ENCODE measurements around the gene KCNMB1. TPM values are rescaled to one million over a fixed set of nuclear protein-coding genes. Genes with fewer than 3 reads are reported as not detected.

KCNMB1 gene
- total and polyA plus RNA-seq, 4 donors: 1.4 to 5.2 (median 2.3) TPM

DNA sequence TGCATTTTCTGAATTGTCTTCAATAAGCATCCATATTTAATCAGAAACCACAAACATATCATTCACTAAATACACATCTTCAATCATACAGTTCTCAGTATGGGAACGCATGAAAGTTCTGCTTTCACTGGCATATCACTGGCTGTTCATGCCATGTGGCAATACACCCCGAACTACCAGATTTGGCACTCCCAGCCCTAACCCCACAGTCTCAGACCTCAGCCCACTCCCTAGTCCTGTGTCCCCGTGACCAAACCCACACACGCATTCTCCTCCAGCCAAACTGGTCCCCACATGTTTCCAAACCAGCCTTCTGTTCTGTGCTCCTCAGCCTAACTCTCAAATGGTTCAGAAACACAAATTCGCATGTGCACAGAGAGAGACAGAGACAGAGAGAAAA lies 20.6 kb downstream of the KCNMB1 start:
- Histone ChIP-seq H3K4me3 (no peak overlapping the region), H3K9me3 (ENCODE audit: control insufficient read depth in 4 of 4, insufficient read depth in 3 of 4, low read length in 3 of 4) (no peaks in the 10 kb centered on the region), H3K27ac (ENCODE audit: low read depth in 1 of 2, low read length in 1 of 2) (no peak overlapping the region), H3K4me1 (ENCODE audit: control insufficient read depth in 5 of 5, insufficient read depth in 5 of 5, low read length in 5 of 5) (no peaks in the 10 kb centered on the region), H3K9ac (ENCODE audit: insufficient read depth in 1 of 2, low read length in 2 of 2) (no peak overlapping the region), H3K36me3 (ENCODE audit: control insufficient read depth in 4 of 4, insufficient read depth in 4 of 4, low read length in 4 of 4) (no peaks in the 10 kb centered on the region), H3K27me3 (ENCODE audit: control insufficient read depth in 3 of 3, insufficient read depth in 3 of 3, low read length in 2 of 3) (no peaks in the 10 kb centered on the region)
- DNase-seq: no peak
- no peak for ATAC-seq (ENCODE audit: insufficient read depth, low FRiP score)
- TF ChIP-seq, protein P1, sequence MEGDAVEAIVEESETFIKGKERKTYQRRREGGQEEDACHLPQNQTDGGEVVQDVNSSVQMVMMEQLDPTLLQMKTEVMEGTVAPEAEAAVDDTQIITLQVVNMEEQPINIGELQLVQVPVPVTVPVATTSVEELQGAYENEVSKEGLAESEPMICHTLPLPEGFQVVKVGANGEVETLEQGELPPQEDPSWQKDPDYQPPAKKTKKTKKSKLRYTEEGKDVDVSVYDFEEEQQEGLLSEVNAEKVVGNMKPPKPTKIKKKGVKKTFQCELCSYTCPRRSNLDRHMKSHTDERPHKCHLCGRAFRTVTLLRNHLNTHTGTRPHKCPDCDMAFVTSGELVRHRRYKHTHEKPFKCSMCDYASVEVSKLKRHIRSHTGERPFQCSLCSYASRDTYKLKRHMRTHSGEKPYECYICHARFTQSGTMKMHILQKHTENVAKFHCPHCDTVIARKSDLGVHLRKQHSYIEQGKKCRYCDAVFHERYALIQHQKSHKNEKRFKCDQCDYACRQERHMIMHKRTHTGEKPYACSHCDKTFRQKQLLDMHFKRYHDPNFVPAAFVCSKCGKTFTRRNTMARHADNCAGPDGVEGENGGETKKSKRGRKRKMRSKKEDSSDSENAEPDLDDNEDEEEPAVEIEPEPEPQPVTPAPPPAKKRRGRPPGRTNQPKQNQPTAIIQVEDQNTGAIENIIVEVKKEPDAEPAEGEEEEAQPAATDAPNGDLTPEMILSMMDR (IDR thresholded peaks at IDR 0.05; ENCODE audit: control extremely low read depth, extremely low read depth): no peak
- 68 to 79% methylated on average over 5 of the region's 5 CpGs for WGBS, 2 donors

DNA sequence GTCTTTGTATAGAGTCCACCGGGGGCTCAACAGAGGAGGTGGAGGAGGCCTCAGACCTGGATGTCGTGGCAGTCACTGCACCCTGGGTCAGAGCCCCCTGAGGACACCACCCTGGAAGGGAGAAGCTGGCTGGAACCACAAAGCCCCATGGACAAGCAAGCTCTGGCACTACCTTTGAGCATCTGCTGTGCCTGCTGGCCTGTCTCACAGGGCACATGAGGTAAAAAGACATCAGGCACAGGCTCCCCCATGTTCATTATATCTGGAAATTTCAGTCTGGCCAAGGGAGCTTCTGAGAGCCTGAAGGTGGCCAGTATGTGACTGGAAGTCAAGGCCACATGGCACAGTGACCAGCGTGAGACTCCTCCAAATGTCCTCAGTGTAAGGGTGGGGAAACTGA lies 22.9 kb downstream of the KCNMB1 start:
- Histone ChIP-seq H3K9me3 (ENCODE audit: control insufficient read depth in 4 of 4, insufficient read depth in 3 of 4, low read length in 3 of 4) (no peaks in the 10 kb centered on the region), H3K9ac (ENCODE audit: insufficient read depth in 1 of 2, low read length in 2 of 2) (no peak overlapping the region), H3K4me3 (no peak overlapping the region), H3K4me1 (ENCODE audit: control insufficient read depth in 5 of 5, insufficient read depth in 5 of 5, low read length in 5 of 5) (peaks cover 0 to 12% (median 5%) of the 10 kb centered on the region in 5 donors), H3K36me3 (ENCODE audit: control insufficient read depth in 4 of 4, insufficient read depth in 4 of 4, low read length in 4 of 4) (no peaks in the 10 kb centered on the region), H3K27me3 (ENCODE audit: control insufficient read depth in 3 of 3, insufficient read depth in 3 of 3, low read length in 2 of 3) (no peaks in the 10 kb centered on the region), H3K27ac (ENCODE audit: low read depth in 1 of 2, low read length in 1 of 2) (no peak overlapping the region)
- 93 to 96% methylated on average over 3 of the region's 3 CpGs for WGBS, 2 donors
- ATAC-seq (ENCODE audit: insufficient read depth, low FRiP score): no peak
- no peak for DNase-seq
- TF ChIP-seq, protein P1 (IDR thresholded peaks at IDR 0.05; ENCODE audit: control extremely low read depth, extremely low read depth): no peak

DNA sequence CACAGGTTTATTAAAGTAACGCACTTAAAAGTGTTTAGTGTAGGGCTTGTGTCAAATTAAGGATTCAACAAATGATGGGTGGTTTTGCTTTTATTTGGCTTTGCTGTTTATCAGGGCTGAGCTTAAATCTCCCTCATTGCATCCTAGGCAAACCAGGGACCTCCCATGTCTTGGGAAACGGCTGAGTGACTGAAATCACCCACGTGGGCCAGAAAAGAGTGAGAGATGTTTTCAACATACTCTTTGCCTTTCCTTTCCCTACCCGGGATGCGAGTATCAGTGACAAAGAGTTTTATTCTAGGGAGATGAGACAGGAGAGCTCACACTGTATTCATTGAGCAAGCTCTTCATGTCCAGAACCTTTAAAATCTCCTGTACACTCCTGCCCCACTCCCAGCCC lies 23.3 kb downstream of the KCNMB1 start:
- WGBS, 2 donors: 58 to 78% methylated on average over 5 of the region's 5 CpGs
- H3K27ac ChIP-seq (ENCODE audit: low read depth in 1 of 2, low read length in 1 of 2): no peak overlapping the region
- H3K27me3 ChIP-seq (ENCODE audit: control insufficient read depth in 3 of 3, insufficient read depth in 3 of 3, low read length in 2 of 3): no peaks in the 10 kb centered on the region
- H3K9ac ChIP-seq (ENCODE audit: insufficient read depth in 1 of 2, low read length in 2 of 2): no peak overlapping the region
- H3K4me3 ChIP-seq: no peak overlapping the region
- H3K36me3 ChIP-seq (ENCODE audit: control insufficient read depth in 4 of 4, insufficient read depth in 4 of 4, low read length in 4 of 4): no peaks in the 10 kb centered on the region
- ATAC-seq (ENCODE audit: insufficient read depth, low FRiP score): no peak
- H3K4me1 ChIP-seq (ENCODE audit: control insufficient read depth in 5 of 5, insufficient read depth in 5 of 5, low read length in 5 of 5): peaks cover 0 to 12% (median 5%) of the 10 kb centered on the region in 5 donors
- no peaks in the 10 kb centered on the region for H3K9me3 ChIP-seq (ENCODE audit: control insufficient read depth in 4 of 4, insufficient read depth in 3 of 4, low read length in 3 of 4)
- DNase-seq: no peak
- TF ChIP-seq, protein P1 (IDR thresholded peaks at IDR 0.05; ENCODE audit: control extremely low read depth, extremely low read depth): no peak

GRCh38 chr5:170365011-170365410 lies 24.2 kb downstream of the KCNMB1 start:
- ATAC-seq (ENCODE audit: insufficient read depth, low FRiP score): no peak
- no peak overlapping the region for H3K27ac ChIP-seq (ENCODE audit: low read depth in 1 of 2, low read length in 1 of 2)
- H3K36me3 ChIP-seq (ENCODE audit: control insufficient read depth in 4 of 4, insufficient read depth in 4 of 4, low read length in 4 of 4): no peaks in the 10 kb centered on the region
- TF ChIP-seq, protein P1 (IDR thresholded peaks at IDR 0.05; ENCODE audit: control extremely low read depth, extremely low read depth): no peak
- H3K4me3 ChIP-seq: no peak overlapping the region
- WGBS, 2 donors: 85 to 86% methylated on average over 8 of the region's 8 CpGs
- H3K9me3 ChIP-seq (ENCODE audit: control insufficient read depth in 4 of 4, insufficient read depth in 3 of 4, low read length in 3 of 4): no peaks in the 10 kb centered on the region
- DNase-seq: no peak
- H3K4me1 ChIP-seq (ENCODE audit: control insufficient read depth in 5 of 5, insufficient read depth in 5 of 5, low read length in 5 of 5): peaks cover 0 to 15% (median 5%) of the 10 kb centered on the region in 5 donors
- no peaks in the 10 kb centered on the region for H3K27me3 ChIP-seq (ENCODE audit: control insufficient read depth in 3 of 3, insufficient read depth in 3 of 3, low read length in 2 of 3)
- H3K9ac ChIP-seq (ENCODE audit: insufficient read depth in 1 of 2, low read length in 2 of 2): no peak overlapping the region
